GM12892 (cell line): Measurements from ENCODE around the gene CFAP65.

Source experiments
- POLR2AphosphoS5 ChIP-seq: IDR thresholded peaks from 2 replicates; pipeline ENCODE4 v1.6.1; 2011; ENCODE audit warnings: low read depth, low read length, control low read depth
- TAF1 ChIP-seq: IDR thresholded peaks from 2 replicates; pipeline ENCODE4 v1.6.1; 2011; ENCODE audit warnings: low read depth, mild to moderate bottlenecking, control low read depth, low read length, borderline replicate concordance

GRCh38 chr2:218953366-218953954 is 87.9 kb downstream of the CFAP65 start:
- no peak for TF ChIP-seq TAF1
- no peak for TF ChIP-seq POLR2AphosphoS5
